ENCODE data around the gene OTOP2. TPM values are rescaled to one million over a fixed set of nuclear protein-coding genes. Genes with fewer than 3 reads are reported as not detected.

OTOP2 gene
- total and polyA plus RNA-seq, 9 of the 15 experiments (the other 6 are each of a cell fraction or from before 2014, with no cell fraction given), result 0.04 to 0.36 (median 0.14) TPM; not detected in 1

GRCh38 chr17:74875977-74876593 lies 48.0 kb upstream of the OTOP2 start (continued):
- TF ChIP-seq RERE (CRISPR knock-in tag; IDR thresholded peaks at IDR 0.05; ENCODE audit: borderline replicate concordance), result no peak
- 0 out of 2 replicates have a peak, but pooled peaks have one; percentile 25 for TF ChIP-seq GTF2F1 (IDR thresholded peaks at IDR 0.05; ENCODE audit: low read depth, low read length)
- TF ChIP-seq CTCF (IDR thresholded peaks at IDR 0.05 in 2 of 3, conservative IDR thresholded peaks at IDR 0.05 in 1 of 3; ENCODE audit: insufficient read depth in 2 of 3, low read depth in 1 of 3, low read length in 3 of 3), result no peak
- TF ChIP-seq ZBTB49 (CRISPR knock-in tag; IDR thresholded peaks at IDR 0.05; ENCODE audit: borderline replicate concordance), result no peak
- TF ChIP-seq SMAD1 (IDR thresholded peaks at IDR 0.05; ENCODE audit: low read depth, low read length, partially characterized antibody), result no peak
- no peak; the same call in 1 of the 2 replicates for TF ChIP-seq ERF (CRISPR knock-in tag; IDR thresholded peaks at IDR 0.05)
- peak; percentile 41; the same call in 1 of the 2 replicates for TF ChIP-seq ZNF449 (CRISPR knock-in tag; IDR thresholded peaks at IDR 0.05)
- TF ChIP-seq CHD4 (IDR thresholded peaks at IDR 0.05; ENCODE audit: insufficient read depth, insufficient replicate concordance, low read depth, low read length, poor library complexity, severe bottlenecking), result no peak
- 0 out of 2 replicates have a peak, but pooled peaks have one; percentile 21 for TF ChIP-seq GABPA (tag; conservative IDR thresholded peaks at IDR 0.05; ENCODE audit: low read depth)
- peak; percentile 38 for TF ChIP-seq TAL1 (IDR thresholded peaks at IDR 0.05)
- peak; percentile 56 for TF ChIP-seq ZBTB17 (CRISPR knock-in tag; IDR thresholded peaks at IDR 0.05)
- no peak for TF ChIP-seq EWSR1 (IDR thresholded peaks at IDR 0.05; ENCODE audit: borderline replicate concordance, low read depth, partially characterized antibody)
- TF ChIP-seq SP2 (IDR thresholded peaks at IDR 0.05; ENCODE audit: extremely low read depth, low read depth, low read length, poor library complexity, severe bottlenecking), result no peak
- TF ChIP-seq NR2F6 (CRISPR knock-in tag; IDR thresholded peaks at IDR 0.05), result no peak
